HG03575 (cell line): ENCODE measurements around the gene KIF26B.

ENCODE experiments used
- ATAC-seq: cut with Tn5 transposase; IDR thresholded peaks from one replicate; pipeline ENCODE4 v1.9.1; 2021; ENCODE audit not compliant: unreplicated experiment, insufficient number of reproducible peaks, low FRiP score; ENCODE audit errors: extremely low read depth

KIF26B gene

DNA sequence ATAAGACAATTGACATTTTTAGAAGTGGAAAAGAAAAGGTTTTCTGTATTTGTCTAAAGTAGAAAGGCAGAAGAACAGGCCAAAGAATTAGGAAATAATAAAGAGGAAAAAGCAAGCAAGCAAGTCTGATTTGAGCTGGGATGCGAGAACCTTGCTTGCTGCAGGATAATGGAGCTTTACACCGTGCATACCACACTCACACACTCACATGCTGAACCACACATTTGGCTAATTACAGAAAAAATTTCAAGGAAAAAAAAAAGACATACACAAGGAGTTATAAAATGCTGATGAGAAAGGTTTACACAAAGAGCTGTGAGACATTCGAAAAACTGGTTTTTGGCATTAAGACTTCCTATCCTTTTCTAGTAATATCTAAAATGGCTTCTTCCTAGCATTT, 593.9 kb downstream of the KIF26B start:
- no peak for ATAC-seq

DNA sequence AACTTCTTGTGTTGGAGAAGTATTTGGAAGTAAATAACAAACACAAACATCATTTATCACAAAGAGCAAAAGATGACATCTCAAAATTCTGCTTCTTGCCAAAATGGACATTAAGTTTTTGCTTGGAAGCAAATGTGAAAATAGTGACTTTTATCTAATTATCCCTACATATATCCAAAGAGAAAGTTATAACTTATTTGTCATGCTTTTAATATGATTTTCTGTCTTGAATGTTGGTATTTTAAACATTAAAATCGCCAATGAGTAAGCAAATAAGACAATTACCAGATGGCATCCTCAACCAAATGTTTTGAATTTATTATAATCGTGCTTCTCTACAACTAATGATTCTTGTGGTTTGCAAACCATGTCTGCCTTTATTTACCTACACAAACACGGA, 594.3 kb downstream of the KIF26B start:
- ATAC-seq = no peak

DNA sequence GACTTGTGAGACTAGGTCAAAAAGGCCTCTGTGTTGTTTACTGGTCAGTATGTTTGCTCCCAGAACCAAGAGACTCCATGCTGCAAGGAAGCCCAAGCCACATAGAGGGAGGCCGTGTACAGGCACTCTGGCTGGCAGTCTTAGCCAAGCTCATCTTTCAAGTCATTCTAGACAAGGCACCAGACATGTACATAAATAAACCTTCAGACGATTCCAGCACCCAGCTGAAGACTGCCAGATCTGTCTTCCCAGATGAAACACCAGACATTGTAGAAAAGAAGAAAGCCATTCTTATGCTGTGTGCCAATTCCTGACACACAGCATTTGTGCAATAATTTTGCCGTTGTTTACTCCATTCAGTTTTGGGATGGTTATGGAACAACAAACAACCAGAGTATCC, 595.5 kb downstream of the KIF26B start:
- no peak for ATAC-seq

DNA sequence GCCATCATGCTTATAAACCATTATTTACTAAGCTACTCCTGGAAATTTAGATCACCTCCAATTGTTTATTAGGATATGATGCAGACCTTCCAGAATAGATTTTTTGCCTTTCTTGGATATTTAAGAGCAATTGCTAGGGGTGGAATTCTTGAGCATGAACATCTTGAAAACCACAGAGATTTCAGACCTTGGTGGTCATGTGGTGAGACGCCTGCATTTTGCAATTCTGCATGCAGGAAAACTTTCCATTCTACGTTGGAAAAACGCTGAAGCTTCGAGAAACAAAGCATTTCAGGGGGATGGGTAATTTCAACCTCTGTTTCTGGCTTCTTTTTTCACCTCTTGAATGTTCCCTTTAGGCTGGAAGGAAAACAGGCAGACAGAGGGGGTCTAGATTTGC, 596.3 kb downstream of the KIF26B start:
- ATAC-seq = no peak

DNA sequence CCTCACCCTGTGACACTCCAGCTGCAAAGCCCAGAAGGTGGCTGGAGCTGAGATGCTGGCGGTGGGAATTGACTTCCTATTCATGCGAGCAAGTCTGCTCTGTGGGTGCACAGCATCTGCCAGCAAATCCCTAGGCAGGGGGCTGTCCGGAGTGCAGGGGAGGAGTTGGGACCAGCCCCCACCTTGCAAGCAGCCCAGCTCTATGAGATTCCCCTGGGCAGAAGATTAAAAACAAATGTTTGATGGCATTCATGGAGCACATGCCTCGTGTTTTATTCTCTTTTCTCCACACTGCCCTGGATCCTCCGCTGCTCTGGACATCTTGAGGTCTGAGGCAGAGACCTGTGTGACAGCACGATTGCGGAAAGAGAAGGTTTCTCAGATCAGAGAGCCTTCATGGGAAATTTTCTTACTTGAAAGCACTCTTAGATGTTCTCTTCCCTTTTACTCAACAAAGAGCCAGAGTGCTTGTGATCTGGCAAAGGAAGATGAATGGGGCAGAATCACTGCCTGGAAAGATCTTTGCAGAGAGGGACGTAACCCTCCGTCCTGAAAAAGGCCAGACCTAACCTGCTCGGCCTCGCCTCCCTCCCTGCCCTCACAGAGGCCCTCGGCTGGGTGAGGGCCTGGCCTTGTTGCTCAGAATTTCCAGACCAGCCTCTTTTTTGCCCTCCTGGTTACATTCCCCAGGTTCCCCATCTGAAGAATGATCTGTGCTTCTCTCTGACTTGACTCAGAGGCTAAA, 597.1 kb downstream of the KIF26B start:
- no peak for ATAC-seq

DNA sequence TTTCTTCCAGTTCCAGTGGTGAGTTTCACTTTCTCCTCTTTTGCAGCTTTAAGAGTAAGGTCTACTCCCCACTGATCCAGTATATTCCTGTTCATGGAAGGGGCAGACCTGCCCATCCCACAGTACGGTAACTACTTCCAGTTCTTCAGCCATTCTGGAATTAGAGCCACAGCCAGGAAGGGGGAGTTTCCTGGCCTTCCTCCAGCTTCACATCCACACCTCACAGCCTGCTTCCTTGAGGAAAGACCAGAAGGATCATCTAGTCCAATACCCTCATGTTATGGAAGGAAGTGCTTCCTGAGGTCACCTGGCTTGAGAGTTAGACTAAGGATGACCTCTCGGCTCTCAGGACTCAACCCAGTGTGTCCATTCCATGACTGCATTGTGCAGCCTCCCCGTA, 597.8 kb downstream of the KIF26B start:
- ATAC-seq = no peak

DNA sequence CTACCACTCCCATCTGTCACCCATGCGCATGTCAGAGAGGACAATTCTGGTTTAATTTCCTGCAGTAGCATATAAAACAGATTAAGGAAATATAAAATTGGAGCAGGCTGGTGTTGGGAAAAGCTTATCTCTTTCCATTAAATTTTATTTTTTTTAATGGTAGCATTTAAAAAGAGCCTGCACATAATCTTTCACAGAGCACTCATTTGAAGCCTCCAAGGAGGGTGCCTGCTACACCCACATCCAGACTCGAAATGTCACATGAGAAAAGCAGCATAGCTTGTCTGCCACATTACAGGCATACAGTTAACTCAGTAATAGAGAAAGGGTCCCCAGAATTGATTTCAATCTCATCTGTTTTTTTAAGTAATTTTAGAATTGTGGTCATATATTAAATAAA, 599.0 kb downstream of the KIF26B start:
- no peak for ATAC-seq

DNA sequence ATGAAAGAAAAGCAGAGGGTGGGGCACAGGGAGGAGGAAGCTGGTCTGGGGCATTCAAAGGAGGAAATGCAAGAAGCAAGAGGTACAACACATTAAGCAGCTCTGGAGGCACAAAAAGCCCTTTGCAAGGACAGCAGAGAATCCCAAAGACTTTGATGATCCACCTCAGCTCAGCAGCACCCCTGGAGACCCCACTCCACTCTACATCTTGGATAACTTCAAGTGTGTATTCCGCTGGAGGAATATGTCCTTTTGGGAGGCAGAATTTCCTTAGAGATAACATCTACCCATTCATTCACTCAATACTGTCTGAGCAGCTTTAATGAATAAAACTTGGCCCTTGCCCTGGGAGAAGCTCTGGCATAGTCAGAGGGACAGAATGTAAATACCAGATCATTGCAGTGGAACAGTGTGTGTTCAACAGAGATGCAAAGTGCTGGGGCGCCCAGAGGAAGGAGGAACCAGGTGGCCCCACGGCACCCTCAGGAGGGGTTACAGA, 599.7 kb downstream of the KIF26B start:
- ATAC-seq = no peak
